SH-SY5Y (cell line): ENCODE data around the gene ADAMTSL1.

Experiments
- GATA2 ChIP-seq: IDR thresholded peaks from 2 replicates; pipeline ENCODE4 v1.6.1; 2011; ENCODE audit warnings: mild to moderate bottlenecking, low read depth, low read length
- GATA3 ChIP-seq: IDR thresholded peaks from 2 replicates; pipeline ENCODE4 v1.6.1; 2011; ENCODE audit warnings: low read depth, mild to moderate bottlenecking, low read length, moderate library complexity

- no peak for TF ChIP-seq GATA3
- no peak for TF ChIP-seq GATA2
Measured at GRCh38 chr9:18877984-18878383, 404.0 kb downstream of the ADAMTSL1 start.
